Spinal cord (tissue), 10 donors: ENCODE measurements around the gene C11orf71. TPM values are rescaled to one million over a fixed set of nuclear protein-coding genes. Genes with fewer than 3 reads are reported as not detected.

Source experiments
- DNase-seq, 6 donors: peaks; one replicate each; pipeline versions ENCODE4 v3.0.0 to v3.0.0-alpha.2; 2013 to 2015; ENCODE audit warnings: low spot score in 6 of 6, low read depth in 4 of 6
- H3K27ac ChIP-seq: one replicate; pipeline ENCODE4 v1.5.1; 2013; ENCODE audit warnings: low read depth, low read length, control low read depth
- H3K27me3 ChIP-seq: one replicate; pipeline ENCODE4 v1.6.1; 2013; ENCODE audit warnings: low read length; ENCODE audit not compliant: control insufficient read depth, insufficient read depth
- H3K36me3 ChIP-seq: one replicate; pipeline ENCODE4 v1.6.1; 2013; ENCODE audit warnings: low read length; ENCODE audit not compliant: control insufficient read depth, insufficient read depth
- H3K4me1 ChIP-seq: one replicate; pipeline ENCODE4 v1.6.1; 2013; ENCODE audit warnings: low read length; ENCODE audit not compliant: control insufficient read depth, insufficient read depth
- H3K4me3 ChIP-seq: one replicate; pipeline ENCODE4 v1.5.1; 2013; ENCODE audit warnings: low read depth, low read length, control low read depth
- H3K9me3 ChIP-seq: one replicate; pipeline ENCODE4 v1.6.1; 2013; ENCODE audit warnings: low read length; ENCODE audit not compliant: control insufficient read depth, insufficient read depth
- WGBS: methylation state at CpG from one replicate; pipeline ENCODE4 v1.1.5; 2013; ENCODE audit warnings: missing lambda C conversion rate; ENCODE audit not compliant: insufficient coverage; 5-methylcytosine and 5-hydroxymethylcytosine counted together
- polyA plus RNA-seq, 2 donors: library from polyadenylated mRNA; unstranded; fragments of 120-200 nt; gene quantifications; one replicate each; pipeline ENCODE4 v1.2.1, GENCODE V29; 2013; ENCODE audit not compliant: insufficient read length in 2 of 2
- total RNA-seq, 2 donors: library from RNA; depleted of rRNA in 1 of 2; stranded (reverse); fragments of 120-200 nt in 1 of 2; fragments of >200 nt in 1 of 2; gene quantifications; one replicate each; pipeline versions ENCODE4 v1.2.3 to v1.2.4, GENCODE V29; 2013 to 2014
- donor health status: healthy.

Gene C11orf71
- total and polyA plus RNA-seq, 4 donors, result 11.5 to 23.4 (median 16.4) TPM

DNA sequence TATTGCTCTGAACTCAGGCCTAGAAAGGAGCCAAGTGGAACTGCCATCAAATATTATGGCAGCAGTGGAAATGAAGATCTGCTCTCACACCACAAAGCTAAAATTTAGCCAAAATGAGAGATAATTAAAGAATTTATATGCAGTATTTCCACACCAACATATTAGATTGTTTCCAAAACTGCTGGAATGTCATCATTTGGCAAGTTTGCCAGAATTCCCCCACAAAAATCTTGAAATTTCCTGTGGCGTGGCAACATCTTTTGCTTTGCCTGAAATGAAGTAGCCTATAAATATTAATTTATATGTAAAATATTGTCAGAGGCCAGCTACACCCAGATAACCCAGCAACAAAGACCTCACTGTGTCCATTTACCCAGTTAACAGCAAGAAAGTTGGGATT lies 13.8 kb downstream of the C11orf71 start:
- Histone ChIP-seq H3K4me3 (no peak overlapping the region), H3K4me1 (no peaks in the 10 kb centered on the region), H3K27ac (no peak overlapping the region), H3K9me3 (no peaks in the 10 kb centered on the region), H3K36me3 (no peaks in the 10 kb centered on the region), H3K27me3 (no peaks in the 10 kb centered on the region)
- WGBS, result no CpG with 5 or more reads among the region's 1 CpG
- DNase-seq, result no peak

DNA sequence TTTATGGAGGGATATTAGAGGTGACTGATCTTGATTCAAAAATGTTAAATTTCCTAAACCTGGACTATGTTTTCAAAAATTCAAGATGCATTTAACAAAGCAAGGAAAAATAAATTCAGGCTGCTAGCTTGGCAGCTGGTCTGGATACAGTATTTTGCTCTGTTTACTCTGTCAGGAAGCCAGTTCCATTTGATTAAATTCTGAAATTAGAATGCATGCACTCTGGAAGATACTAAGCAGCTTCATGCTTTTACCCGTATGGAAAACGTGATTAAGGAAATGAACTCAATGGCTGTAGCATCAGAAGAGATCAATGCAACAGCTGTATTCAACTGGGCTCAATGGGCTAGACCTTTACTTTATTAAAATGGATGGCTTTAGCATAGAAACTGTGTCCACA lies 14.2 kb downstream of the C11orf71 start:
- DNase-seq, result peak in 2 of 6 donors; percentile 57 to 70
- Histone ChIP-seq H3K27me3 (no peaks in the 10 kb centered on the region), H3K27ac (no peak overlapping the region), H3K4me1 (no peaks in the 10 kb centered on the region), H3K9me3 (no peaks in the 10 kb centered on the region), H3K4me3 (no peak overlapping the region), H3K36me3 (no peaks in the 10 kb centered on the region)
- WGBS, result 70% methylated on average over 2 of the region's 2 CpGs

DNA sequence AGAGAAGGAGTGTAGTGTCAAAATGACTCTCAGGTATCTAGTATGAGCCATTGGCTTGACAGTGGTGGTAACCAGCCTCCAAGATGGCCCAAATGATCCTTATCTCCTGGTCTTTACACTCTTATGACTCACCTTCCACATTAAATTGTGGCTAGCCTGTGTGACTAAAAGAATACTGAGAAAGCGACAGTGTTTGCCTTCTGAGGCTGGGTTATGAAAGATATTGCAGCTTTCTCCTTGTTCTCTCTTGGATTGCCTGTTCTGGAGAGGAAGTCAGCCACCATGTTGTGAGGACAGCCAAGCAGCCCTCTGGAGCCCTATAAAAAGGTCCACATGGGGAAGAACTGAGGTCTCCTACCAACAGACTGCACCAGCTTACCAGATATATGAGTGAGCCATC lies 15.8 kb downstream of the C11orf71 start:
- no peaks in the 10 kb centered on the region for H3K36me3 ChIP-seq
- H3K4me3 ChIP-seq, result no peak overlapping the region
- DNase-seq, result no peak
- H3K4me1 ChIP-seq, result no peaks in the 10 kb centered on the region
- H3K9me3 ChIP-seq, result no peaks in the 10 kb centered on the region
- no peaks in the 10 kb centered on the region for H3K27me3 ChIP-seq
- WGBS, result 78% methylated on average over 1 of the region's 1 CpG
- H3K27ac ChIP-seq, result no peak overlapping the region

- WGBS, result no CpG with 5 or more reads among the region's 3 CpGs
Observed at GRCh38 chr11:114382509-114382908, 17.8 kb downstream of the C11orf71 start.

GRCh38 chr11:114379394-114380069 lies 20.8 kb downstream of the C11orf71 start:
- H3K36me3 ChIP-seq, result no peaks in the 10 kb centered on the region
- DNase-seq, result no peak
- no peaks in the 10 kb centered on the region for H3K27me3 ChIP-seq
- no peaks in the 10 kb centered on the region for H3K4me1 ChIP-seq
- no peak overlapping the region for H3K4me3 ChIP-seq
- no peak overlapping the region for H3K27ac ChIP-seq
- no peaks in the 10 kb centered on the region for H3K9me3 ChIP-seq
- WGBS, result 79% methylated on average over 4 of the region's 5 CpGs

More at GRCh38 chr11:114382509-114382908, 17.8 kb downstream of the C11orf71 start:
- Histone ChIP-seq H3K4me3 (no peak overlapping the region), H3K9me3 (no peaks in the 10 kb centered on the region), H3K4me1 (no peaks in the 10 kb centered on the region), H3K27me3 (no peaks in the 10 kb centered on the region), H3K27ac (no peak overlapping the region), H3K36me3 (no peaks in the 10 kb centered on the region)
- no peak for DNase-seq

- 81% methylated on average over 4 of the region's 7 CpGs for WGBS
- Histone ChIP-seq H3K27me3 (no peaks in the 10 kb centered on the region), H3K4me3 (no peak overlapping the region), H3K9me3 (no peaks in the 10 kb centered on the region), H3K27ac (no peak overlapping the region), H3K4me1 (no peaks in the 10 kb centered on the region), H3K36me3 (no peaks in the 10 kb centered on the region)
- DNase-seq, result no peak
Observed at GRCh38 chr11:114377612-114378267, 22.6 kb downstream of the C11orf71 start.

DNA sequence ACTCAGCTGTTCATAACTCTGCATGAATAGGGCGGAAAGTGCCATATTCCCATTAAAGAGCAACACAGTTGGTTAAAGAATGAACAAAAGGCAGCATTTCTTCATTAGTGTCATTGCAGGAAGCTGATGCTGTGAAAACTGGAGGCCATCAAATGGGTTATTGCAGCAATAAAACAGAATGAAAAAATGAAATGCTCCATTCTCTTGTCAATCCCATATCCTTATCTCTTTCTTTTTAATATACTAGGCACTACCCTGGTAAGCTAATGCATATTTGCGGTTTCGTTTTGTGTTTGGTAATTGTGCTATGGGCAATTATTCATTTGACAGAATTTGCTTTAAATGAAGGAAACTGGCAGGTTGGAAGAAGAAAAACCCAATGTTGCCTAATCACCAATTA lies 25.3 kb downstream of the C11orf71 start:
- H3K4me1 ChIP-seq, result no peaks in the 10 kb centered on the region
- no peaks in the 10 kb centered on the region for H3K9me3 ChIP-seq
- no peak overlapping the region for H3K27ac ChIP-seq
- no peak overlapping the region for H3K4me3 ChIP-seq
- no peaks in the 10 kb centered on the region for H3K36me3 ChIP-seq
- peak in 2 of 6 donors; percentile 8 to 84 for DNase-seq
- 50% methylated on average over 1 of the region's 3 CpGs for WGBS
- no peaks in the 10 kb centered on the region for H3K27me3 ChIP-seq

DNA sequence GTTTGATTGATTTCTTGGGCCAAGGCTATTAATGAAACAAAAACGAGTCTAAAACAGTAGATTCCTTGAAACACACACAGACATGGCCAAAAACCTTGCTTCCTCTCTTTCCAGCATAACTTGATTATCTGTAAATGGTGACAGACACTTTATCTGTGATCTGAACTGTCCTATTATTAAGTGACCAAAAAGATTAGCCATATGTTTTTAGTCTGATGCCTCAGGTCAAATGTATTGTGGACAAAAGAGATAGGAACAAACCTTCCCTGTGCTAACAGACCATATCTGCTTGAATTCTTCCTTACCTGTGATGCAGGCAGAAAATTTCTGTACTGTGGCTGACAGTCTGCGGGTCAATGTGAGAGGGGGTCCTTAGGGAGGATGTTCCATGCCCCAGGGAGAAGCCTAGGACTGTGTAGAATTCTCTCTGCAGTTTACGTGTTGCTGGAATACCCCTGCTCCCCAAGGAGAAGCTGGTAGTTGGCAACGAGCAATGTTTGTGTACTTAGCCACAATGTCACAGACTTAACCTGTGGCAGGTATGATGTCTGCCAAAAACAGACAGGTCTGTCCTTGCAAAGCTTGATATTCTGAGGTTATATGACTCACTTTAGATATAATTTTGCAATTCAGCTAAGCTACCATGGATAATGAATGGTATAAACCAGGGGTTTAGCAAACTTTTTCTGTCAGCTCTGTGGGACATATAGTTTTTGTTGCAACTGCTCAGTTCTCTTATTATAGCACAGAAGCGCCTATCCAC lies 31.2 kb downstream of the C11orf71 start:
- Histone ChIP-seq H3K36me3 (no peaks in the 10 kb centered on the region), H3K4me3 (no peak overlapping the region), H3K27me3 (no peaks in the 10 kb centered on the region), H3K27ac (no peak overlapping the region), H3K9me3 (no peaks in the 10 kb centered on the region), H3K4me1 (no peaks in the 10 kb centered on the region)
- WGBS, result 80% methylated on average over 3 of the region's 5 CpGs
- DNase-seq, result no peak

DNA sequence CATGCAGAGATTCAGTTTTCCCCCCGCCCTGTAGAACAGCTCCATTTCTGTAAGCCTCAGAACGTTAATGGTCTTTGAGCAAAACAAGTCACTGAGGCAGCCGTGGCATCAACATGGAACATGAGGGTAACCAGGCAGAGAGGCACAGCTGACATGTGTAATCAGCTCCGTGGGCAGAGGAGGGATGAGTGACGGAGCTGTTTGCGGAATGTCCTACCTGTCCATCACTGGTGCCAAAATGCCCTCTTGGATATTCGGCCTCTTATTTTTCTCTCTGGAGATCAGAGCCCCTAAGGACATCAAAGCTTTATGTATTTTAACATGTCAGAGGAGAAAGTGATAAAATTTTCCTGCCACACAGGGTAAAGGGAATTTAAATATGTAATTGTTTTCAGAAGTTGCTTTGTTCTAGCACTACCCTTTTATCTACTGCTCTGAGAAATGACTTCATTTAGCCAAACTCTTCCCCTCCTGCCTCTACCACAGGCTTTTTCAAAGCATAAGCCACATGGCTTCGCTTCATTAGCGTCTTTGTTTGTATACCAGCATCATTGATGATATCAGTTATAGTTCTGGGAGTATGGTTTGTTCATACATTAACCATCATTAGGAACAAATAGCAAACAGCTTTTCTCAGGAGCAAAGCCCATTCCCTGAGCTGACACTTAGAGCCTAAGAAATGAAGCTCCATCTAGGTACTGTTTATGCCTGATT lies 32.9 kb downstream of the C11orf71 start:
- Histone ChIP-seq H3K4me3 (no peak overlapping the region), H3K4me1 (no peaks in the 10 kb centered on the region), H3K27me3 (no peaks in the 10 kb centered on the region), H3K9me3 (no peaks in the 10 kb centered on the region), H3K36me3 (no peaks in the 10 kb centered on the region), H3K27ac (no peak overlapping the region)
- DNase-seq, result peak in 1 of 6 donors; percentile 35
- WGBS, result 63% methylated on average over 6 of the region's 9 CpGs
